AG04450 (cell line): ENCODE data around the gene BABAM2. TPM values are rescaled to one million over a fixed set of nuclear protein-coding genes. Genes with fewer than 3 reads are reported as not detected.

Experiments
- CTCF ChIA-PET: fragments of 300-600, 350-600 bp; formaldehyde crosslinking; extraction: SDS; loops from one replicate; lab custom pipeline; 2022; ENCODE audit warnings: antibody characterized with exemption, inconsistent platforms; lab: Charles Lee
- POLR2A ChIA-PET: fragments of 350-600 bp; formaldehyde crosslinking; extraction: SDS; loops from one replicate; lab custom pipeline; 2021; ENCODE audit warnings: antibody characterized with exemption, inconsistent platforms; lab: Yijun Ruan, JAX
- DNase-seq: peaks from one replicate; pipeline ENCODE4 v3.0.0-alpha.2; 2011; ENCODE audit warnings: low read depth, low spot score
- H3K27ac ChIP-seq: one replicate; pipeline ENCODE4 v1.5.1; 2012; ENCODE audit warnings: low read depth, low read length, control low read depth
- H3K27me3 ChIP-seq: one replicate; pipeline ENCODE4 v1.6.0; 2012; ENCODE audit warnings: low read length; ENCODE audit not compliant: control insufficient read depth, insufficient read depth
- H3K4me3 ChIP-seq: 2 replicates; pipeline ENCODE4 v1.5.1; 2011; ENCODE audit warnings: mild to moderate bottlenecking, low read depth, low read length, control low read depth
- H3K9me3 ChIP-seq: 2 replicates; pipeline ENCODE4 v1.5.1; 2012; ENCODE audit warnings: low read length; ENCODE audit not compliant: control insufficient read depth, insufficient read depth
- CTCF ChIP-seq: IDR thresholded peaks from 2 replicates; pipeline ENCODE4 v1.5.1; 2011; ENCODE audit warnings: low read depth, low read length, control low read depth, inconsistent platforms
- polyA minus RNA-seq: library from RNA; depleted of rRNA, polyadenylated mRNA; stranded (reverse); fragments of >200 nt; gene quantifications from 2 replicates; pipeline ENCODE4 v1.2.3, GENCODE V29; 2011; rRNA and poly(A)+ RNA removed
- polyA plus RNA-seq: library from polyadenylated mRNA; depleted of rRNA; stranded (reverse); fragments of >200 nt; gene quantifications from 2 replicates; pipeline ENCODE4 v1.2.3, GENCODE V29; 2011; rRNA removed

The BABAM2 gene
- polyA plus RNA-seq (44.5 and 45.0 TPM in 2 replicates), polyA minus RNA-seq (31.0 and 35.7 TPM in 2 replicates)

GRCh38 chr2:27890146-27890923 is at the start of gene BABAM2, which contains the start of gene RBKS:
BABAM2 (plus strand) TSS chr2:27890729; CDS start chr2:27894557, 3,828 bp downstream.
RBKS (minus strand) TSS chr2:27890387; CDS start chr2:27890345, 42 bp downstream.
- TF ChIP-seq CTCF = no peak
- Histone ChIP-seq H3K27ac (peak within 1 kb of the TSS; percentile 90), H3K9me3 (no peaks in the 10 kb centered on the region; the same call in 1 of the 2 replicates), H3K4me3 (peak within 1 kb of the TSS; percentile 88), H3K27me3 (no peaks in the 10 kb centered on the region)
- DNase-seq = peak; percentile 23
- ChIA-PET CTCF (interaction anchor here (0.6 kb wide), 1 partner anchor 11 kb away, joined by 4 read pairs; no protein-coding TSS in a partner anchor), POLR2A (interaction anchor here (0.6 to 1.9 kb wide), 4 partner anchors 91 to 1224 kb away, joined by 4 to 6 read pairs (median 4); no protein-coding TSS in a partner anchor)

DNA sequence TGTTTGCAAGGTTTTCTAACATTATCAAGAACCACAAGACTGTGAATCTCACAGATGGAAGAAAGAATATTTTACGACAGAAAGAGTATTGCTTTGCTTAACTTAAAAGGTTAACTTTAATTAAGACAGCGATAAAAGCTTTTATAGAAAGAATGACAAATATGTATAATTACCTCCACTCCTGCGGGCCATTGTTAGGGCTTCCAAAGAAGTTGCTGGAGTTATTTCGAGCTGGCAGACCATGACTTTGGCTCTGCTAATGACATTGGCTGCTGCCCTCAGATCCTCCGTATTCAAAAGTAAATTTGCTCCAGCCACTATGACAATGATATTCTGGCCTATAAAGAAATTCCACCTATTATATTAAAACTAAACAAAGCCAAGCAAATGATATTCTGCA is 47.6 kb upstream of the BABAM2 start:
- POLR2A ChIA-PET = no interaction called here
- H3K27me3 ChIP-seq = no peaks in the 10 kb centered on the region

DNA sequence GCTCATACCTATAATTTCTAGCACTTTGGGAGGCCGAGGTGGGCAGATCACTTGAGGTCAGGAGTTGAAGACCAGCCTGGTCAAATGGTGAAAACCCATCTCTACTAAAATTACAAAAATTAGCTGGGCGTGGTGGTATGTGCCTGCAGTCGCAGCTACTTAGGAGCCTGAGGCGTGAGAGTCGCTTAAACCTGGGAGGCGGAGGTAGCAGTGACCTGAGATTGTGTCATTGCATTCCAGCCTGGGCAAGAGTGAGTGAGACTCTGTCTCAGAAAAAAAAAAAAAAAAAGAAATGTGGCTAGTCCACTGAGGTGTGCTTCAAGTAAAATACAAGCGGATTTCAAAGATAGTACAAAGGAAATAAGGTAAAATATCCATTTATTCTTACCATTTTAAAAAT is 46.5 kb upstream of the BABAM2 start:
- H3K9me3 ChIP-seq = no peaks in the 10 kb centered on the region
- no peaks in the 10 kb centered on the region for H3K27me3 ChIP-seq
- no peak overlapping the region for H3K4me3 ChIP-seq
- no peak overlapping the region for H3K27ac ChIP-seq
- TF ChIP-seq CTCF = no peak
- ChIA-PET CTCF (no interaction called here), POLR2A (no interaction called here)
- DNase-seq = no peak

More for the DNA sequence above, 47.6 kb upstream of the BABAM2 start:
- no peak overlapping the region for H3K27ac ChIP-seq
- no peaks in the 10 kb centered on the region for H3K9me3 ChIP-seq
- TF ChIP-seq CTCF = no peak
- no peak for DNase-seq
- CTCF ChIA-PET = interaction anchor here (0.6 kb wide), 1 partner anchor 12 kb away, joined by 3 read pairs; no protein-coding TSS in a partner anchor
- no peak overlapping the region for H3K4me3 ChIP-seq

- POLR2A ChIA-PET = no interaction called here
- TF ChIP-seq CTCF = no peak
- H3K27ac ChIP-seq = no peak overlapping the region
- CTCF ChIA-PET = no interaction called here
- no peaks in the 10 kb centered on the region for H3K27me3 ChIP-seq
- H3K9me3 ChIP-seq = no peaks in the 10 kb centered on the region
- DNase-seq = no peak
- H3K4me3 ChIP-seq = no peak overlapping the region
Observed at GRCh38 chr2:27844821-27845255, 45.7 kb upstream of the BABAM2 start.

GRCh38 chr2:27847333-27847732 is 43.2 kb upstream of the BABAM2 start:
- POLR2A ChIA-PET = interaction anchor here (0.8 kb wide), 1 partner anchor 48 kb away, joined by 4 read pairs; no protein-coding TSS in a partner anchor
- no peak for DNase-seq

More at GRCh38 chr2:27847333-27847732, 43.2 kb upstream of the BABAM2 start:
- CTCF ChIA-PET = interaction anchor here (1.1 kb wide), 1 partner anchor 72 kb away, joined by 3 read pairs; no protein-coding TSS in a partner anchor
- H3K27ac ChIP-seq = peak overlapping the region; percentile 34
- no peaks in the 10 kb centered on the region for H3K9me3 ChIP-seq
- no peak overlapping the region for H3K4me3 ChIP-seq
- H3K27me3 ChIP-seq = no peaks in the 10 kb centered on the region
- TF ChIP-seq CTCF = no peak
